GF-D8 (cell line): Measurements from ENCODE around the gene FTMT.
"Not testable (repeated sequence)": the region's sequence is repeated elsewhere in the genome, so short reads cannot be mapped to it uniquely, and the experiment has no call there.

Source experiments
- DNase-seq: peaks from one replicate; lab custom pipeline; 2025; lab: John Stamatoyannopoulos, UW

The FTMT gene

GRCh38 chr5:121851643-121852574, at the start of gene FTMT:
TSS of gene FTMT (plus strand) at chr5:121851882. CDS start at chr5:121851964, 82 bp downstream.
- no peak for DNase-seq

GRCh38 chr5:121805251-121805650, 46.4 kb upstream of the FTMT start:
- not testable (repeated sequence) for DNase-seq

- no peak for DNase-seq
Observed at GRCh38 chr5:121805911-121806310, 45.8 kb upstream of the FTMT start.

- DNase-seq: no peak
Observed at GRCh38 chr5:121816164-121816563, 35.5 kb upstream of the FTMT start.

GRCh38 chr5:121819682-121820261, 31.9 kb upstream of the FTMT start:
- no peak for DNase-seq

GRCh38 chr5:121833617-121834016, 18.1 kb upstream of the FTMT start:
- no peak for DNase-seq

- DNase-seq: no peak
Observed at GRCh38 chr5:121834021-121834420, 17.7 kb upstream of the FTMT start.

- DNase-seq: no peak
Observed at GRCh38 chr5:121841892-121842291, 9.8 kb upstream of the FTMT start.

GRCh38 chr5:121850272-121850671, 1.4 kb upstream of the FTMT start:
- DNase-seq: no peak

GRCh38 chr5:121853850-121854249, 2.2 kb downstream of the FTMT start:
- DNase-seq: no peak

- no peak for DNase-seq
Observed at GRCh38 chr5:121862801-121863200, 11.1 kb downstream of the FTMT start.

GRCh38 chr5:121863753-121864285, 12.1 kb downstream of the FTMT start:
- no peak for DNase-seq

- no peak for DNase-seq
Observed at GRCh38 chr5:121867403-121867802, 15.7 kb downstream of the FTMT start.

- no peak for DNase-seq
Observed at GRCh38 chr5:121870489-121870888, 18.8 kb downstream of the FTMT start.

GRCh38 chr5:121872856-121873255, 21.2 kb downstream of the FTMT start:
- DNase-seq: no peak

- no peak for DNase-seq
Observed at GRCh38 chr5:121873409-121873808, 21.7 kb downstream of the FTMT start.

- no peak for DNase-seq
Observed at GRCh38 chr5:121885630-121886029, 33.9 kb downstream of the FTMT start.

GRCh38 chr5:121887727-121888126, 36.0 kb downstream of the FTMT start:
- no peak for DNase-seq

GRCh38 chr5:121890297-121890858, 38.7 kb downstream of the FTMT start:
- no peak for DNase-seq

- DNase-seq: no peak
Observed at GRCh38 chr5:121897341-121897740, 45.7 kb downstream of the FTMT start.

- DNase-seq: no peak
Observed at GRCh38 chr5:121899346-121899745, 47.7 kb downstream of the FTMT start.
